Pancreas (tissue), 10 donors: ENCODE results near the gene ARHGEF7. TPM values are rescaled to one million over a fixed set of nuclear protein-coding genes. Genes with fewer than 3 reads are reported as not detected.

Experiments
- ATAC-seq, 4 donors: fragments of 200-7000 bp; cut with Tn5 transposase; one replicate each; pipeline versions ENCODE4 v1.8.0 to v1.9.1; 2020; ENCODE audit warnings: mild to moderate bottlenecking in 4 of 4, moderate library complexity in 4 of 4
- DNase-seq, 6 donors: peaks; one replicate each; pipeline ENCODE4 v3.0.0-alpha.2; 2020
- FAIRE-seq: peaks from 2 replicates; lab custom pipeline; 2012; peaks lifted over from hg19 to GRCh38; lab: Jason Lieb, UNC
- H3K27ac ChIP-seq, 4 donors: fragments of 200-600 bp; sonication (generic); 1 replicate in 3 of 4; 2 replicates in 1 of 4; pipeline versions ENCODE4 v1.5.0 to v1.8.0; 2020
- H3K27me3 ChIP-seq, 4 donors: fragments of 200-600 bp; one replicate each; pipeline ENCODE4 v1.8.0; 2021
- H3K36me3 ChIP-seq, 3 donors: fragments of 200-600 bp; sonication (generic) in 1 of 3; one replicate each; pipeline versions ENCODE4 v1.5.0 to v1.8.0; 2020 to 2021
- H3K4me1 ChIP-seq, 3 donors: fragments of 200-600 bp; one replicate each; pipeline ENCODE4 v1.8.0; 2021
- H3K4me3 ChIP-seq, 4 donors: fragments of 200-600 bp; sonication (generic) in 2 of 4; one replicate each; pipeline versions ENCODE4 v1.5.0 to v1.8.0; 2020 to 2021
- H3K9me3 ChIP-seq, 4 donors: fragments of 200-600 bp; one replicate each; pipeline ENCODE4 v1.8.0; 2021
- WGBS, 2 donors: extraction: QIAGEN DNeasy Blood & Tissue Kit; methylation state at CpG; one replicate each; pipeline ENCODE4 v1.1.7; 2013; 5-methylcytosine and 5-hydroxymethylcytosine counted together
- intact Hi-C, 3 donors: fragments of 100-400 bp; cut with DNase I; formaldehyde crosslinking; loops; one replicate each; pipeline versions ENCODE4 v1.11.1 to v1.14.2; 2022
- polyA plus RNA-seq, 2 donors: library from polyadenylated mRNA; stranded (reverse); fragments of 200-250 nt; gene quantifications; one replicate each; pipeline ENCODE4 v1.2.3, GENCODE V29; 2013
- total RNA-seq, 6 donors: library from RNA; stranded (reverse); fragmentation: NEBNext Ultra II Directional in 4 of 6; extraction: Animal tissue kit (Norgen Biotek cat#: 25700) in 4 of 6; gene quantifications; one replicate each; pipeline versions ENCODE4 v1.2.1 to v1.2.4, GENCODE V29; 2021 to 2023
- TF ChIP-seq, protein P1 (sequence below), 4 donors: fragments of 200-600 bp; sonication (generic) in 3 of 4; IDR thresholded peaks; one replicate each; pipeline versions ENCODE4 v1.5.0 to v1.8.0; 2021; ENCODE audit warnings: antibody characterized with exemption in 4 of 4
- donor health status: healthy with polysubstance abuse.
- donor health status: DM: no; HTN: no; CAD: no; lungs with moderate emphysema.
- donor health status: DM: no; HTN: no; CAD: no.
- donor health status: control.
- donor health status: control.
- donor health status: Bipolar disorder and iron deficiency.
- donor health status: DM: yes; HTN: yes; CAD: no.
- donor health status: DM: no; HTN: no; CAD: no.
- donor health status: DM: no; HTN: no; CAD: no.
- donor health status: DM: yes; HTN: yes; CAD: no.

The ARHGEF7 gene
- total and polyA plus RNA-seq, 8 donors = 13.4 to 37.7 (median 22.2) TPM

- no peak overlapping the region for H3K4me3 ChIP-seq
- ATAC-seq (no peak), FAIRE-seq (no peak), DNase-seq (no peak)
- TF ChIP-seq, protein P1, sequence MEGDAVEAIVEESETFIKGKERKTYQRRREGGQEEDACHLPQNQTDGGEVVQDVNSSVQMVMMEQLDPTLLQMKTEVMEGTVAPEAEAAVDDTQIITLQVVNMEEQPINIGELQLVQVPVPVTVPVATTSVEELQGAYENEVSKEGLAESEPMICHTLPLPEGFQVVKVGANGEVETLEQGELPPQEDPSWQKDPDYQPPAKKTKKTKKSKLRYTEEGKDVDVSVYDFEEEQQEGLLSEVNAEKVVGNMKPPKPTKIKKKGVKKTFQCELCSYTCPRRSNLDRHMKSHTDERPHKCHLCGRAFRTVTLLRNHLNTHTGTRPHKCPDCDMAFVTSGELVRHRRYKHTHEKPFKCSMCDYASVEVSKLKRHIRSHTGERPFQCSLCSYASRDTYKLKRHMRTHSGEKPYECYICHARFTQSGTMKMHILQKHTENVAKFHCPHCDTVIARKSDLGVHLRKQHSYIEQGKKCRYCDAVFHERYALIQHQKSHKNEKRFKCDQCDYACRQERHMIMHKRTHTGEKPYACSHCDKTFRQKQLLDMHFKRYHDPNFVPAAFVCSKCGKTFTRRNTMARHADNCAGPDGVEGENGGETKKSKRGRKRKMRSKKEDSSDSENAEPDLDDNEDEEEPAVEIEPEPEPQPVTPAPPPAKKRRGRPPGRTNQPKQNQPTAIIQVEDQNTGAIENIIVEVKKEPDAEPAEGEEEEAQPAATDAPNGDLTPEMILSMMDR (IDR thresholded peaks at IDR 0.05) = no peak
- no peaks in the 10 kb centered on the region for H3K9me3 ChIP-seq
- H3K4me1 ChIP-seq = no peaks in the 10 kb centered on the region
- H3K27me3 ChIP-seq = no peaks in the 10 kb centered on the region
- WGBS, 2 donors = 81 to 88% methylated on average over 7 of the region's 7 CpGs
- H3K27ac ChIP-seq = no peak overlapping the region
- no peaks in the 10 kb centered on the region for H3K36me3 ChIP-seq
- intact Hi-C loops = no loop called here
Measured at GRCh38 chr13:111322916-111323331, 207.8 kb downstream of the ARHGEF7 start.

DNA sequence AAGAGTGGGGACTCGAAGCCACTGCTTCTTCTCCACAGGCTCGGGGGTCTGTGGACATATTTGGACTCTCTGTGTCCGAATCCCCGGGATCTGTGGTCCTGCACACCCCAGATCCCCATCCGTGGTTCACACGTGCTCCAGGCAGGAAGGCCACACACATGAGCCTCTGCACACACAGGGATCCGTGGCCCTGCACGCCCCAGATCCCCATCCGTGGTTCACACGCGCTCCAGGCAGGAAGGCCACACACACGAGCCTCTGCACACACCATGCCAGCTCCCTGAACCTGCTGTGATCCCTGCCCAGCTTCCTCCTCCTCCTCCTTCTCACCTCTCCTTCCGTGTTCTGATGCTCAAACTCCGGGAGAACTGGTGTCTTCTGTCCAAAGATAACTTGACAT is 208.4 kb downstream of the ARHGEF7 start:
- Histone ChIP-seq H3K36me3 (no peaks in the 10 kb centered on the region), H3K4me1 (no peaks in the 10 kb centered on the region), H3K27me3 (no peaks in the 10 kb centered on the region), H3K9me3 (no peaks in the 10 kb centered on the region), H3K27ac (no peak overlapping the region), H3K4me3 (no peak overlapping the region)
- ATAC-seq = no peak
- intact Hi-C loops = no loop called here
- no peak for DNase-seq
- TF ChIP-seq, protein P1 (IDR thresholded peaks at IDR 0.05) = no peak
- FAIRE-seq = no peak
- WGBS, 2 donors = 69 to 76% methylated on average over 14 of the region's 14 CpGs

GRCh38 chr13:111323950-111324651 is 209.0 kb downstream of the ARHGEF7 start:
- no peak overlapping the region for H3K27ac ChIP-seq
- intact Hi-C loops = no loop called here
- ATAC-seq (no peak), FAIRE-seq (no peak), DNase-seq (no peak)
- H3K9me3 ChIP-seq = no peaks in the 10 kb centered on the region
- WGBS, 2 donors = 70 to 78% methylated on average over 17 of the region's 17 CpGs
- no peaks in the 10 kb centered on the region for H3K36me3 ChIP-seq
- TF ChIP-seq, protein P1 (IDR thresholded peaks at IDR 0.05) = no peak
- no peaks in the 10 kb centered on the region for H3K27me3 ChIP-seq
- H3K4me3 ChIP-seq = no peak overlapping the region
- H3K4me1 ChIP-seq = no peaks in the 10 kb centered on the region

GRCh38 chr13:111324736-111325135 is 209.6 kb downstream of the ARHGEF7 start:
- FAIRE-seq (no peak), ATAC-seq (no peak), DNase-seq (no peak)
- intact Hi-C loops = no loop called here
- H3K36me3 ChIP-seq = no peaks in the 10 kb centered on the region
- H3K9me3 ChIP-seq = no peaks in the 10 kb centered on the region
- H3K27me3 ChIP-seq = no peaks in the 10 kb centered on the region
- H3K4me1 ChIP-seq = no peaks in the 10 kb centered on the region
- TF ChIP-seq, protein P1 (IDR thresholded peaks at IDR 0.05) = no peak
- no peak overlapping the region for H3K4me3 ChIP-seq
- H3K27ac ChIP-seq = no peak overlapping the region
- 70 to 71% methylated on average over 14 of the region's 14 CpGs for WGBS, 2 donors

GRCh38 chr13:111325146-111325890 is 210.2 kb downstream of the ARHGEF7 start:
- TF ChIP-seq, protein P1 (IDR thresholded peaks at IDR 0.05) = no peak
- WGBS, 2 donors = 76 to 80% methylated on average over 28 of the region's 28 CpGs
- no peaks in the 10 kb centered on the region for H3K4me1 ChIP-seq
- H3K36me3 ChIP-seq = no peaks in the 10 kb centered on the region
- H3K27me3 ChIP-seq = no peaks in the 10 kb centered on the region
- DNase-seq (no peak), ATAC-seq (no peak), FAIRE-seq (no peak)
- intact Hi-C loops = no loop called here
- no peak overlapping the region for H3K4me3 ChIP-seq
- H3K9me3 ChIP-seq = no peaks in the 10 kb centered on the region
- H3K27ac ChIP-seq = no peak overlapping the region
